HuH-7.5 (cell line): Measurements from ENCODE around the gene MED10.

Experiments
- DNase-seq: peaks from one replicate; pipeline ENCODE4 v3.0.0; 2011; ENCODE audit warnings: low spot score

Gene MED10

GRCh38 chr5:6348476-6349000 lies 29.8 kb downstream of the MED10 start:
- no peak for DNase-seq

- DNase-seq, result no peak
Measured at GRCh38 chr5:6347673-6348072, 30.7 kb downstream of the MED10 start.

- DNase-seq, result no peak
Measured at GRCh38 chr5:6347165-6347564, 31.2 kb downstream of the MED10 start.

- DNase-seq, result no peak
Measured at GRCh38 chr5:6344593-6344989, 33.8 kb downstream of the MED10 start.

GRCh38 chr5:6343951-6344592 lies 34.3 kb downstream of the MED10 start:
- DNase-seq, result no peak

GRCh38 chr5:6342689-6343315 lies 35.5 kb downstream of the MED10 start:
- no peak for DNase-seq

- no peak for DNase-seq
Measured at GRCh38 chr5:6340100-6340499, 38.2 kb downstream of the MED10 start.

- no peak for DNase-seq
Measured at GRCh38 chr5:6338871-6339270, 39.5 kb downstream of the MED10 start.

GRCh38 chr5:6338135-6338534 lies 40.2 kb downstream of the MED10 start:
- DNase-seq, result no peak

GRCh38 chr5:6333182-6333905 lies 45.0 kb downstream of the MED10 start:
- DNase-seq, result no peak

- DNase-seq, result peak; percentile 21
Measured at GRCh38 chr5:6328173-6328572, 50.2 kb downstream of the MED10 start.

- DNase-seq, result no peak
Measured at GRCh38 chr5:6326776-6327175, 51.6 kb downstream of the MED10 start.

GRCh38 chr5:6322163-6322713 lies 56.1 kb downstream of the MED10 start:
- DNase-seq, result no peak
